HepG2 (cell line): ENCODE data around the gene SUN5. TPM values are rescaled to one million over a fixed set of nuclear protein-coding genes. Genes with fewer than 3 reads are reported as not detected.

Source experiments
- ATAC-seq: fragments of 200-7000 bp; cut with Tn5 transposase; 3 replicates; pipeline ENCODE4 v1.9.1; 2020; ENCODE audit warnings: mild to moderate bottlenecking, moderate library complexity
- BruUV-seq: library from RNA; stranded (reverse); fragments of 400-500 nt; replicated peaks from 2 replicates; lab custom pipeline; 2021; lab: Mats Ljungman, UMichigan
- CTCF ChIA-PET: fragments of 300-600 bp; formaldehyde crosslinking; extraction: SDS; loops from one replicate; lab custom pipeline; 2021; ENCODE audit warnings: low total read pairs, inconsistent platforms, low intra/inter-chr PET ratio; lab: Yijun Ruan, JAX
- POLR2A ChIA-PET: fragments of 350-600 bp; sonication (Branson Sonifier 250); formaldehyde crosslinking; loops from one replicate; lab custom pipeline; 2020; ENCODE audit warnings: antibody characterized with exemption, inconsistent platforms; lab: Yijun Ruan, JAX
- DNase-seq: peaks from one replicate; pipeline ENCODE4 v3.0.0-alpha.2; 2015; ENCODE audit warnings: low spot score
- FAIRE-seq: peaks from 3 replicates; lab custom pipeline; 2011; peaks lifted over from hg19 to GRCh38; lab: Jason Lieb, UNC
- H2AFZ ChIP-seq: one replicate; pipeline ENCODE4 v1.6.1; 2011; ENCODE audit warnings: low read length, inconsistent platforms
- H3K27ac ChIP-seq: fragments of 300-600 bp; 3 replicates; pipeline ENCODE4 v1.8.0; 2011; ENCODE audit warnings: mixed run types, mild to moderate bottlenecking, mixed read lengths, low read length, inconsistent platforms; ENCODE audit not compliant: insufficient read depth; ENCODE audit errors: extremely low read length
- H3K27me3 ChIP-seq, 2 experiments: fragments of 200-600 bp in 1 of 2; 2 replicates in 1 of 2; 3 replicates in 1 of 2; pipeline versions ENCODE4 v1.6.0 to v1.8.0; 2011; ENCODE audit warnings: low read length in 2 of 2, mild to moderate bottlenecking in 2 of 2, moderate library complexity in 2 of 2, inconsistent platforms in 1 of 2; ENCODE audit not compliant: insufficient read depth in 2 of 2, control insufficient read depth in 1 of 2
- H3K36me3 ChIP-seq, 2 experiments: fragments of 200-600 bp in 1 of 2; replicated peaks in 1 of 2; 2 replicates in 1 of 2; 3 replicates in 1 of 2; pipeline versions ENCODE4 v1.5.1 to v1.8.0; 2011; ENCODE audit warnings: low read length in 2 of 2, inconsistent platforms in 1 of 2; ENCODE audit not compliant: insufficient read depth in 2 of 2, control insufficient read depth in 1 of 2
- H3K4me1 ChIP-seq: 2 replicates; pipeline ENCODE4 v1.5.1; 2012; ENCODE audit warnings: low read length, inconsistent platforms; ENCODE audit not compliant: insufficient read depth
- H3K4me2 ChIP-seq: 2 replicates; pipeline ENCODE4 v1.6.0; 2011; ENCODE audit warnings: low read depth, low read length, inconsistent platforms
- H3K4me3 ChIP-seq, 3 experiments: fragments of 200-600 bp in 1 of 3; sonication (generic), shearing (Covaris generic) in 1 of 3; replicated peaks in 1 of 3; 2 replicates each; pipeline ENCODE4 v1.5.1; 2011 to 2016; ENCODE audit warnings: low read length in 3 of 3, inconsistent platforms in 2 of 3, low read depth in 2 of 3, mild to moderate bottlenecking in 2 of 3, control low read depth in 1 of 3, mixed read lengths in 1 of 3; ENCODE audit not compliant: insufficient read depth in 1 of 3
- H3K79me2 ChIP-seq: one replicate; pipeline ENCODE4 v1.6.1; 2011; ENCODE audit warnings: low read length, inconsistent platforms; ENCODE audit not compliant: insufficient read depth
- H3K9ac ChIP-seq: 2 replicates; pipeline ENCODE4 v1.6.0; 2011; ENCODE audit warnings: mild to moderate bottlenecking, low read depth, low read length, inconsistent platforms; ENCODE audit not compliant: insufficient read depth
- H3K9me3 ChIP-seq: 2 replicates; pipeline ENCODE4 v1.5.1; 2012; ENCODE audit warnings: mild to moderate bottlenecking, low read length
- H4K20me1 ChIP-seq: 2 replicates; pipeline ENCODE4 v1.6.0; 2011; ENCODE audit warnings: inconsistent platforms, mild to moderate bottlenecking, low read length, moderate library complexity; ENCODE audit not compliant: insufficient read depth
- ARID4A ChIP-seq: sonication (generic); formaldehyde crosslinking; IDR thresholded peaks from 2 replicates; pipeline ENCODE4 v1.5.0; 2020; ENCODE audit warnings: mild to moderate bottlenecking, missing genetic modification reagents, borderline replicate concordance
- KDM5B ChIP-seq: sonication (generic); formaldehyde crosslinking; IDR thresholded peaks from 2 replicates; pipeline ENCODE4 v1.4.0; 2020; ENCODE audit warnings: missing genetic modification reagents, mild to moderate bottlenecking, borderline replicate concordance
- NFAT5 ChIP-seq: sonication (generic); formaldehyde crosslinking; IDR thresholded peaks from 2 replicates; pipeline ENCODE4 v1.4.0; 2020; ENCODE audit warnings: missing genetic modification reagents
- ZMYM2 ChIP-seq: sonication (generic); formaldehyde crosslinking; IDR thresholded peaks from 2 replicates; pipeline ENCODE4 v1.8.0; 2022; ENCODE audit warnings: mild to moderate bottlenecking, missing genetic modification reagents
- ZNF619 ChIP-seq: sonication (generic); formaldehyde crosslinking; IDR thresholded peaks from 2 replicates; pipeline ENCODE4 v1.4.0; 2020; ENCODE audit warnings: mild to moderate bottlenecking, missing genetic modification reagents
- ZNF772 ChIP-seq: sonication (generic); formaldehyde crosslinking; IDR thresholded peaks from 2 replicates; pipeline ENCODE4 v1.5.0; 2020; ENCODE audit warnings: mild to moderate bottlenecking, missing genetic modification reagents
- ZNF777 ChIP-seq: sonication (generic); formaldehyde crosslinking; IDR thresholded peaks from 2 replicates; pipeline ENCODE4 v1.4.0; 2020; ENCODE audit warnings: missing genetic modification reagents
- ZSCAN9 ChIP-seq: IDR thresholded peaks from 2 replicates; pipeline ENCODE4 v1.6.1; 2016; ENCODE audit warnings: borderline replicate concordance
- WGBS: methylation state at CpG from one replicate; pipeline ENCODE4 v1.1.6; 2017; ENCODE audit warnings: low lambda C conversion rate; 5-methylcytosine and 5-hydroxymethylcytosine counted together
- in situ Hi-C: cut with HindIII; loops from 2 replicates; pipeline ENCODE4 v1.10.0; 2017; ENCODE audit warnings: low pct_unique_long_range_greater_than_20kb; ENCODE audit not compliant: extremely low pct_ligation_motif_present
- intact Hi-C: fragments of 100-400 bp; cut with micrococcal nuclease; formaldehyde crosslinking; loops from one replicate; pipeline ENCODE4 v1.10.0; 2022; ENCODE audit not compliant: unreplicated experiment
- polyA plus RNA-seq, 8 experiments: library from polyadenylated mRNA; depleted of rRNA in 3 of 8; stranded (reverse) in 7 of 8; unstranded in 1 of 8; fragments of >200 nt; fragmentation: Illumina TruSeq in 4 of 8; extraction: Trizol in 4 of 8; gene quantifications; 2 replicates each; pipeline versions ENCODE4 v1.2.1 to v1.2.3, GENCODE V29; 2011 to 2016; ENCODE audit warnings: low read depth in 4 of 8, missing spikeins in 1 of 8, mixed read lengths in 1 of 8; ENCODE audit not compliant: insufficient read depth in 1 of 8
- total RNA-seq, 5 experiments: library from RNA; depleted of rRNA; stranded (reverse); fragments of >200 nt; fragmentation: Illumina TruSeq; extraction: Trizol; gene quantifications; 2 replicates each; pipeline ENCODE4 v1.2.3, GENCODE V29; 2016; ENCODE audit warnings: low read depth in 1 of 5
- TF ChIP-seq, protein P1 (sequence below): sonication (generic); formaldehyde crosslinking; IDR thresholded peaks from 2 replicates; pipeline ENCODE4 v1.9.0; 2021; ENCODE audit warnings: missing genetic modification reagents, mild to moderate bottlenecking, borderline replicate concordance

The SUN5 gene
- total and polyA plus RNA-seq, 2 of the 13 experiments (the other 11 are each of a cell fraction or from before 2014, with no cell fraction given): not detected

GRCh38 chr20:33014336-33015113 is 10.3 kb upstream of the SUN5 start (continued):
- TF ChIP-seq NFAT5 (CRISPR knock-in tag): 0 out of 2 replicates have a peak, but pooled peaks have one; percentile 26
- TF ChIP-seq ZMYM2 (CRISPR knock-in tag): 0 out of 2 replicates have a peak, but pooled peaks have one; percentile 7
- no peak for TF ChIP-seq ZNF772 (CRISPR knock-in tag)
- TF ChIP-seq ZSCAN9 (CRISPR knock-in tag): no peak

DNA sequence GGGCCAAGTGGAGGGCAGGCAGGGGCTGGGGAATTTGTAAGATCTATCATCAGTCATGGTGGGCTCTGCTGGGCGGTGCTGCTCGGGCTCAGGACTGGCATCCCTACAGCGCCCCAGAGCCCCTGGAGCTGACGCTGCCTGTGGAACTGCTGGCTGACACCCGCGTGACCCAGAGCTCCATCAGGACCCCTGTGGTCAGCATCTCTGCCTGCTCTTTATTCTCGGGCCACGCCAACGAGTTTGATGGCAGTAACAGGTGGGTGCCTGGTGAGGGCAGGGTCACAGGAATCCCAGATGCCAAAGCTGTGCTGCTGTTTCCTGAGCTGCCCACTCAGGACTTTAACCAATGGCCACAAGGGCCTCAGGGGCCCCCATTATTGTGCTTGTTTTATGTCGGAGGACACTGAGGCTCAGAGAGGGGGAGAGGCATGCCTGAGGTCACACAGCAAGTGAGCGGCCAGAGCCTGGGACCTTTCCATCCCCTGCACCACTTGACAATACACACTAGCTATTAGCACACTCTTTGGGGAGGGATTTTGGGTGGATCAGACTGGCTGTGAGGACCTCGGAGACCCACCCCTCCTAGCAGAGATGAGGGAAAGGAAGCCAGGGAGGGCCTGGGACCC is 9.6 kb upstream of the SUN5 start:
- Histone ChIP-seq H3K9me3 (no peaks in the 10 kb centered on the region), H2AFZ (no peak overlapping the region), H3K27ac (no peak overlapping the region), H3K9ac (no peak overlapping the region), H3K79me2 (peaks cover 23% of the 10 kb centered on the region), H3K4me2 (no peak overlapping the region), H3K4me1 (peaks cover 45% of the 10 kb centered on the region), H4K20me1 (0 out of 2 replicates have a peak, but pooled peaks cover 5% of the 10 kb centered on the region), H3K4me3 (no peak overlapping the region), H3K36me3 (peaks cover 52 to 85% of the 10 kb centered on the region in 2 experiments), H3K27me3 (no peaks in the 10 kb centered on the region; a peak in 1 of 5 replicates)
- no peak for DNase-seq
- no peak for FAIRE-seq
- in situ Hi-C loops (no loop called here), intact Hi-C loops (no loop called here)
- no peak for ATAC-seq
- CTCF ChIA-PET: no interaction called here
- POLR2A ChIA-PET: interaction anchor here (0.8 kb wide), 1 partner anchor 10 kb away, joined by 3 read pairs; no protein-coding TSS in a partner anchor
- no TSS peak for BruUV-seq
- 97% methylated on average over 9 of the region's 12 CpGs for WGBS
- TF ChIP-seq ZNF777 (CRISPR knock-in tag) (no peak), ZNF619 (CRISPR knock-in tag) (0 out of 2 replicates have a peak, but pooled peaks have one; percentile 23), KDM5B (0 out of 2 replicates have a peak, but pooled peaks have one; percentile 41), ARID4A (CRISPR knock-in tag) (no peak)
- TF ChIP-seq, protein P1, sequence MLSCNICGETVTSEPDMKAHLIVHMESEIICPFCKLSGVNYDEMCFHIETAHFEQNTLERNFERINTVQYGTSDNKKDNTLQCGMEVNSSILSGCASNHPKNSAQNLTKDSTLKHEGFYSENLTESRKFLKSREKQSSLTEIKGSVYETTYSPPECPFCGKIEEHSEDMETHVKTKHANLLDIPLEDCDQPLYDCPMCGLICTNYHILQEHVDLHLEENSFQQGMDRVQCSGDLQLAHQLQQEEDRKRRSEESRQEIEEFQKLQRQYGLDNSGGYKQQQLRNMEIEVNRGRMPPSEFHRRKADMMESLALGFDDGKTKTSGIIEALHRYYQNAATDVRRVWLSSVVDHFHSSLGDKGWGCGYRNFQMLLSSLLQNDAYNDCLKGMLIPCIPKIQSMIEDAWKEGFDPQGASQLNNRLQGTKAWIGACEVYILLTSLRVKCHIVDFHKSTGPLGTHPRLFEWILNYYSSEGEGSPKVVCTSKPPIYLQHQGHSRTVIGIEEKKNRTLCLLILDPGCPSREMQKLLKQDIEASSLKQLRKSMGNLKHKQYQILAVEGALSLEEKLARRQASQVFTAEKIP: no peak
